IPS-18c (cell line): ENCODE results near the gene CDKN1B.

Experiments
- H3K4me3 ChIP-seq: 2 replicates; pipeline ENCODE4 v1.7.0; 2013; ENCODE audit warnings: low read depth, mild to moderate bottlenecking, low read length, moderate library complexity; ENCODE audit not compliant: insufficient read depth
- H3K9me3 ChIP-seq: one replicate; pipeline ENCODE4 v1.6.1; 2013; ENCODE audit warnings: mild to moderate bottlenecking, low read length, moderate library complexity; ENCODE audit not compliant: control insufficient read depth, insufficient read depth

CDKN1B gene

DNA sequence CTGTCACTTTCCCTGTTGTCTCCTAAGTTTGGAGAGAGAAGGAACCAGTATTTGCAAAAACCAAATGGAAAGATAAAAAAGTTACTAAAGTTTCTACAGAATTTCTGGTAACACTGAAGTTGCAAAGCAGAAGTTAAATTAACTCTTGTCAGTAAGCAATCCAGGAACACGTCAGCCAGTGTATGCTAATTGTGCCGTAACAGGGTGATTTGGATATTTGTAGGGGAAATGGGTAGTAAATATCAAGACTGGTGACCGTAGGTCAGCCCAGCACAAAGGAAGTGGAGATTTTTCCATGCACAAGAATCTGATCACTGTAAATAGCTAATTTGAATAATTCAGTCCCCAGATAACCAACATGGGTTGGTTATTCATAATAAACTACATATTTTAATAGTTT is 2.3 kb downstream of the CDKN1B start:
- H3K4me3 ChIP-seq = no peak overlapping the region

DNA sequence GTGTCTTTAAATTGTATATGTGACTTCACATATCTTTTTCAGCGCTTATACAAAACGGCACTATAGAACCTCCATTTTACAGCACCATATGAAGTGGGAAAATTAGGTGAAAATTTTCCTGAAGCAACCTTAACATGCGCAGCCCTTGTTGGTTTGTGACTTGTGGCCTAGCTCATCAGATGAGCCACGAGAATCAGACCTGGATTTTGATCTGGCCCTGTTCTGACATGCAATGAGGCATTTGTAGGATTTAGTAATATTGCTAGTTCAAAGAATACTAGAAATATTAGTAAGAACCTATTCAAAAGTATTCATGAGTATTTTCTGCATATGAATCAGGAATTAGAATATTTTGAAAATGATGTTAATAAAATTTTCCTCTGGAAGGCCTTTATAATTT is 2.9 kb downstream of the CDKN1B start:
- no peaks in the 10 kb centered on the region for H3K9me3 ChIP-seq
- no peak overlapping the region for H3K4me3 ChIP-seq

More for the DNA sequence above, 2.3 kb downstream of the CDKN1B start:
- no peaks in the 10 kb centered on the region for H3K9me3 ChIP-seq

DNA sequence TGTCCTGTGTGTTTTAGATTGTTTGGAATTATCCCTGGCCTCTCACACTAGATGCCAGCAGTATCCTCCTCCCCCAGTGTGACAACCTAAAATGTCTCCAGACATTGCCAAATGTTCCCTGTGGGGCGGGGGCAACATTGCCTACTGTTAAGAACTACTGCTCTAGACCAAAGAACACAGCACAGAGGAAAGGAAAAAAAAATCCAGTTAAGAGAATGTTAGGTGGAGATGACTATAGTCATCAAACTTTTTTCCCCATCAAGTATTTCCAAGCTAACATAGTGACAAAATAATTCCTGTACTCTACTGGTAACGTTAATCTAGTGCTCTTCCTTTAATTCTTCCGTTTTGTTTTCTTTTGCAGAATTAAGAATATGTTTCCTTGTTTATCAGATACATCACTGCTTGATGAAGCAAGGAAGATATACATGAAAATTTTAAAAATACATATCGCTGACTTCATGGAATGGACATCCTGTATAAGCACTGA is 3.5 kb downstream of the CDKN1B start:
- Histone ChIP-seq H3K4me3 (no peak overlapping the region), H3K9me3 (no peaks in the 10 kb centered on the region)

DNA sequence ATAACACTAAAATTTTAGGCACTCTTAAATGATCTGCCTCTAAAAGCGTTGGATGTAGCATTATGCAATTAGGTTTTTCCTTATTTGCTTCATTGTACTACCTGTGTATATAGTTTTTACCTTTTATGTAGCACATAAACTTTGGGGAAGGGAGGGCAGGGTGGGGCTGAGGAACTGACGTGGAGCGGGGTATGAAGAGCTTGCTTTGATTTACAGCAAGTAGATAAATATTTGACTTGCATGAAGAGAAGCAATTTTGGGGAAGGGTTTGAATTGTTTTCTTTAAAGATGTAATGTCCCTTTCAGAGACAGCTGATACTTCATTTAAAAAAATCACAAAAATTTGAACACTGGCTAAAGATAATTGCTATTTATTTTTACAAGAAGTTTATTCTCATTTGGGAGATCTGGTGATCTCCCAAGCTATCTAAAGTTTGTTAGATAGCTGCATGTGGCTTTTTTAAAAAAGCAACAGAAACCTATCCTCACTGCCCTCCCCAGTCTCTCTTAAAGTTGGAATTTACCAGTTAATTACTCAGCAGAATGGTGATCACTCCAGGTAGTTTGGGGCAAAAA is 4.1 kb downstream of the CDKN1B start:
- Histone ChIP-seq H3K4me3 (no peak overlapping the region), H3K9me3 (no peaks in the 10 kb centered on the region)

DNA sequence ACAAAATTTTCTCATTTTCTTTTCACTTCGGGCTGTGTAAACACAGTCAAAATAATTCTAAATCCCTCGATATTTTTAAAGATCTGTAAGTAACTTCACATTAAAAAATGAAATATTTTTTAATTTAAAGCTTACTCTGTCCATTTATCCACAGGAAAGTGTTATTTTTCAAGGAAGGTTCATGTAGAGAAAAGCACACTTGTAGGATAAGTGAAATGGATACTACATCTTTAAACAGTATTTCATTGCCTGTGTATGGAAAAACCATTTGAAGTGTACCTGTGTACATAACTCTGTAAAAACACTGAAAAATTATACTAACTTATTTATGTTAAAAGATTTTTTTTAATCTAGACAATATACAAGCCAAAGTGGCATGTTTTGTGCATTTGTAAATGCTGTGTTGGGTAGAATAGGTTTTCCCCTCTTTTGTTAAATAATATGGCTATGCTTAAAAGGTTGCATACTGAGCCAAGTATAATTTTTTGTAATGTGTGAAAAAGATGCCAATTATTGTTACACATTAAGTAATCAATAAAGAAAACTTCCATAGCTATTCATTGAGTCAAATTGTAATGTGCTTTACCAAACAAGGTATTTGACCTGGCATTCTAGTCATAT is 4.8 kb downstream of the CDKN1B start:
- no peak overlapping the region for H3K4me3 ChIP-seq
- no peaks in the 10 kb centered on the region for H3K9me3 ChIP-seq

DNA sequence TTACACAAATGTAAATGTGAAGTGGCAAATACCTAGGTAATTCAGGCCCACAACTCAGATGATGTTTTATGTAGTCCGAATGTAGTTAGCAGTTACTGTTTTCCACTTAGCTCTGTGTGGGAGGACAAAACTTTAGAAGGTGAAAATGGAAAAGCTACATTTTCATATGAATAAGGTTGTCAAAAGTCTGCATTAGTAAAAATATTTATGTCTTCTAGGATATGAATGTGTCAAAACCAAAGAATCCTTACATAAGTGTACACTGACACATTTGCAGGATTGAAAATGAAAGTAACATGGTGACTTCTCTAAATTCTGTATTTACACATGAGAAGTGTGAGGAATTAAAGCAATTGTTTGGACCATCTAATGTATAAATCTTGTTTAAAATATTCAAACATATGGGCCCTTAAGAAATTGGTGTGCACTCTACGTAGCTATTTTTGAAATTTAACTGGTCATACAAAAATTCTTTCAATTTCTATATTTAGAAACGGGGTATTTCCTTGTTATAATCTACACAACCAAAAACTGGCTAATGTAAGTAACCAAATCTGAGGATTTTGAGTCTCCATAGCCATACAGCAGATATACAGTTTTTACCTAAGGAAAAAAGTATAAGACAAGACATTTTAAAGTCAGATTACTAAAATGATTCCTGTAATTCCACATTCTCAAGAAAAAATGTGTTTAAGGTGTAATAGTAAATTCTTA is 5.4 kb downstream of the CDKN1B start:
- Histone ChIP-seq H3K9me3 (no peaks in the 10 kb centered on the region), H3K4me3 (no peak overlapping the region)

DNA sequence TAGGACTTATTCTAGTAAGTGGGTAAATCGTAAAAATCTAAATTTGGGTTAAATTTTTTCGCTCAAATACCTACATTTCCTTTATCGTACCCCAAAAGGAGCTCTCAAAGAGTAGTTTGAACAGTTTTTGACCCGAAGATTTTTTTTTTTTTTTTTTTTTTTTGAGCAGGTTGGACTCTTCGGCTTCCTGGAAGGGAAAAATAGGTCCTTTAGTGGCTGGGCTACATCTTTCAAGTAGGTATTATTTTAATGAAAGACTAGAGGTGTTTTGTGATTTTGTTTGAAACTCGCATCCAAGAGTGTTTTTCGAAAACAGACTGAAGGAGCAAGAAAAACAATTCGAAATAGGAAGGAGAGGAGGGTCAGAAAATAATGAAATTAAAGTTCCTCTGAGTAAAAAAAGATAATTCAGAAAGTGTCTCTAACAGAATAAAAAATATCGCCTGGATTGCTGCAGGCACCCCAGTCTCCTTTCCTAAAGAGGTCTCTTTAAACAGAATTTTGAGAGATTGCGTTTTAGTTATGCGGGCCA is 6.0 kb downstream of the CDKN1B start:
- H3K9me3 ChIP-seq = no peaks in the 10 kb centered on the region
- H3K4me3 ChIP-seq = peak overlapping the region; percentile 76

DNA sequence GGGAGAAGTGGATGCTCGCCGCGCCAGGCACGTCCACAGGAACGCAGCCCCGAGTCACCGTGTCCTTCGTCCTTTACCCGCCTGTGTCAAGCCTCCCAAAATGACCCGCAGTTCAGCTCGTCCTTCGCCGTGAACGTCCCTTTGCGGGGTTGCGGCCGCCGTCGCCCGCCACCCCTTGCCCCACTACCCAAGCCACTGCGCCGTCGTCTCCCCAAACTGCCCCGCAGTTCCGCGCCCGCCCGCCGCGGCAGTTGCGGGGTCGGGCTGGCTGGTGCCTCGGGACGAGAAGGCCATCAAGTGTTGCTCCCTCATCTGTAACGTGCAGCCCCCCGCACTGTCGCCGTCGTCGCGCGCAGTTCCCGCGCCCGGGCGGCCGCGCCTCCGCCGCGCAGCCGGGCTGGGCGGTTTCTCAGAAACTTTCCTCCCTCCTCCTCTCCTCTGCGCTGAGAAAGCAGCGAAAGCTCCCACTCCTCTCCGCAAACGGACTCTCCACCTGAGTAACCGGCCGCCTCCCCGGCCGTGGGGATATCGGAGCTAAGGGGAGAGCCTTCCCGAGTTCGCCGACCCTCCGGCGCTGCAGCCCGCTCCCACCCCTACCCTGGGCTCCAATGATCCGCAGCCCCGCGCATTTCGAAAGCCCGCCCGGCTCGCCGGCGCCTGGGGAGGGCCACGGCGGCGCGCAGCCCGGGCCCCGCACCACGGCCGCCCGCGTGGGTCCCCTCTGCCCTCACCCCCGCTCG is 6.7 kb downstream of the CDKN1B start:
- no peaks in the 10 kb centered on the region for H3K9me3 ChIP-seq
- peak overlapping the region; percentile 76 for H3K4me3 ChIP-seq

DNA sequence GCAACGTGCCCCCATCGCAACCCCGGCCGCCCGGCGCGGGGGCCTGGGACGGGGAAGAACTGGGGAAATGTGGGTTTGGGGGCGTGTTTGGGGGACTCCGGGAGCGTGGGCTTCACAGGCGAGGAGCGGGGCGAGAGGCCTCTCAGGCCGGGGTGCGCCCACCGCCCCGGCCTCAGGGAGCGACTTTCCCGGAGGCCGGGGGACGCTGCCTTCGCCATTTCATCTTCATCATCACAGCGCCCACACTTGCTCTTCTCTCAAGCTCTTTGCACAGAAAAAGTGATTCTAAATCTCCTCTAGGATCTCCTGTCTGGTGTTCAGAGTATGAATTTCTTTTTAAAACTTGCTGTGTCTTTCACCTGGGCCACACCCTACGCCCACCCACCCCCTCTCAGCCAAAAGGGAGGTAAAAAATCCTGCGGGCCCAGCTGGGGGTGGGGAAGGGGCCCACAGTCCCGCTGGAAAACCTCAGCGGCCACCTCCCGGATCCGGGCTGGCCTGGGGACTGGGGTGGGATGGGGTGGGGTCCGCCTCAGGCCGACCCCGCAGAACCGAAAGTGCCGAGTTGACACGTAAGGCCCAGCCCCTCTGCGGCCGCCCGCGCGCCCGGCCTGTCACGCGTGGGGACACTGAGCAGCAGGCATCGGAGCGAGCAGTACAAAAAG is 7.4 kb downstream of the CDKN1B start:
- no peaks in the 10 kb centered on the region for H3K9me3 ChIP-seq
- H3K4me3 ChIP-seq = peak overlapping the region; percentile 76

DNA sequence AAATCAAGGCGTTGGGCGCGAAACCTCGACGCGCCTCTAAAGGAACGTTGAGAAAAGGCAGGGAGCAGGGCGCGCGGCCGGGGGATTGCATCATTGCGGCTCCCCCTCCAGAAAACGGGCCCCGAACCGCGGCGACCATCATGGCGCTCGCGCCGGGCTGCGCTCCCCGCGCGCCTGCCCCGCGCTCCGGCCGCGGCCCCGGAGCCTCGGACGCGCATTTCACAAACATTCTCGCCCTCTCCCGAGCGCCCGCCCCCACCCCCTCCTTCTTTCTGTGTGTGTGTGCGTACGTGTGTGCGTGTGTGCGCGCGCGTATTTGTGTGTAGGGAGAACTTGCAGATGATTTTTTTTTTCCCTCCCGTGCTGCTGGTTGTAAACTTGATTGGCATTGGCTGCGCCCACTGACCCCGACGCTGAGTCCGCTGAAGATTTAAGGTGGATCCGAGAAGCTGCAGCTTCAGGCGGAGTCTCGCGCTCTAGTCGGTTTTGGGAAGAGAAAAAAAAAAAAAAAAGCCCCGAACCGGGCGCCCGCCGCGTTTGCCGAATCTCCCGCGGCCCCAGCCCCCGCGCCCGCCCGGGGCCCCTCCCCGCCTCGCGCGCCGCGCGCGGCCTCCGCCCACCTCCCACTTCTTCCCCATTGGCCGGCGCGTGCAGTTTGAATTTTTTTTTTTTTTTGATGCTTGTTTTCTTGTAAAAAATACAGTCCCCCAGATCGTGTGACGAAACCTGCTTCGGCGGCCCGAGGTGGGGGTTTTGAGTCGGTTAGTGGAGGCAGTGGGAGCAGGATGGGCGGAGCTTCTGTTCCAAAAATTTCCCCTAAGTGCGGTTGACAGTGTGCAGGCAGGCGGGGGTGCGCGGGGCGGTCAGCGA is 8.2 kb downstream of the CDKN1B start:
- H3K4me3 ChIP-seq = peak overlapping the region; percentile 76
- no peaks in the 10 kb centered on the region for H3K9me3 ChIP-seq

DNA sequence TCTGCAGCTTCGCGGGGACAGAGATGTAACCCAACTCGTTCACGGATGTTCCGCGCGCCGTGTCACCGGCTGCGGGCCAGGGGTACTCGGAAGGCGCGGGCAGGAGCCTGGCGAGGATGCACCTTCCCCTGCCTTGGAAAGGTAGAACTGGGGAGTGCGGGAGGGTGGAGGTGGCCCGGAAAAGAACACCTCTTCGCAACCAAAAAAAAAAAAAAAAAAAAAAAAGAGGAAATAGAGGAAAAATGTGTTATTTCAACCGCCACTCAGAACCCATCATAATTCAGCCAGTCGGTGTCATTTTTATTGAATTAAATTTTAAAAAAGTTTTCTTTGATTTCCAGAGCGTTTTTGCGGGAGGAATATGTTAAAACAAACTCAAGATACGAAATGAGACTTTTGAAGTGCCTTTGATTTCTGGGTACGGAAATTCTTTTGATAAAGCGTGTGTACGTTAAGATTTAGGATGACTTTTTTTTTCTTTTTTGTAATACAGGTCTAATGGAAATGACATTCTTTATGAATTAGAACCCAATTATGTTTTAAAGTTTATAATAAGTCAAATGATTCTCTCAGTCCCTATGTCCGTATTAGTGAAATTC is 8.9 kb downstream of the CDKN1B start:
- no peaks in the 10 kb centered on the region for H3K9me3 ChIP-seq
- peak overlapping the region; percentile 76 for H3K4me3 ChIP-seq

DNA sequence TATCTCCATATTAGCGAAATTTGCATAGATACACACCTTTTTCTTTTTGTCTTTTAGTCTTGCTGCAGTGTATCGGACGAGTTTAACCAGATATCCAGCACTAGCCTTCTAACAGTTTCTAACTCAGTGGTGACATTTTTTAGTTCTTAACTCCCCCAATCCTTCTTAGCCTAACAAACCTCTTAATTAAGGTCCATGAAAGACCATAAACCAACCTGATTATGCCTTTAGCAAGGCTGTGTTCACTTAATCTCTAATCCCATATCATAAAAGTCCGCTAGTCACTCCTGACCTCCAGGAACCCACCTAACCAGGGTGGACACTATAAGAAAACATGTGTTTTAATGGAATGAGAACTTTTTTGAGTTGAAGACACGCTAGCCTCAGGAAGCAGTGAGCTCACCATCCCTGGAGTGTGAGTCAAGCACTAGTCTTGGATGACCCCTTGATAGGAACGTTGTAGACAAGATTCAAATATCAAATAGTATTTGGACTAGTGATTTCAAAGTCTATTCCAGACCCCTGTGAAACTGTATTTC is 9.5 kb downstream of the CDKN1B start:
- Histone ChIP-seq H3K4me3 (no peak overlapping the region; the same call in 1 of the 2 replicates), H3K9me3 (no peaks in the 10 kb centered on the region)

DNA sequence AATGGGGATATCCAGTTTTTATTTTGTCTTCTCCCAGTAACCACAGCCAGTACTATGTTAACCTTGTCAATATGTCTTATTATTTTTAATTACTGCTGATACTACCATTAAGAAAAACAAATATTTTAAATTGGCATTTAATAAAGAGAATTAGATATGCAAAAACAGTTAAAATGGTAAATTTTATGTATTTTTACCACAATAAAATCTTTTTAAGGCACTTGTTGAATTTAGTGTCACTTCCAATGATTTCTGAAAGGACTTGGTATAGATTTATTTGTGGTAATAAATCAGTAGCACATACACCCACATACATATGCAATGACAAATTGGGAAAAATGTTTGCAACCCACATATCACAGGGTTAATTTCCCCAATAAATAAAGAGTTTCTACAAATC is 14.0 kb downstream of the CDKN1B start:
- no peaks in the 10 kb centered on the region for H3K9me3 ChIP-seq
- no peak overlapping the region for H3K4me3 ChIP-seq

DNA sequence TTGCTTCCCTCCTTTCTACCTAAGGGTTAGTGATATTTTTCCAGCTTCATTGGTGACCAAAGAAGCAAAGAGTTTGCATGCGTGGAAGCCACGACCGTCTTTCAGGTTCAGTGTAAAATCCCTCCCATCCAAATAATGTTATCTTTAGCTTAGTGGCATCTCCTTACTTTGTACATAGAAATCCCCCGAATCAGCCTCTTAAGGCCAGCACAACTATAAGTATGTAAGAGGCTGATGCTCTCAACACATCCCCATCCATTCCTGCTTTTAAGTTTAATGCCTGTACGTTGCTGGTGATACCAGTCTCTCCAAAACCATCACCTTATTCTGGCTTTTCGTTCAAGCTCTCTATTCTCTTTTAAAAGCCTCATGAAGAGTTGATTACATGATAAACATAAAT is 14.6 kb downstream of the CDKN1B start:
- H3K9me3 ChIP-seq = no peaks in the 10 kb centered on the region

DNA sequence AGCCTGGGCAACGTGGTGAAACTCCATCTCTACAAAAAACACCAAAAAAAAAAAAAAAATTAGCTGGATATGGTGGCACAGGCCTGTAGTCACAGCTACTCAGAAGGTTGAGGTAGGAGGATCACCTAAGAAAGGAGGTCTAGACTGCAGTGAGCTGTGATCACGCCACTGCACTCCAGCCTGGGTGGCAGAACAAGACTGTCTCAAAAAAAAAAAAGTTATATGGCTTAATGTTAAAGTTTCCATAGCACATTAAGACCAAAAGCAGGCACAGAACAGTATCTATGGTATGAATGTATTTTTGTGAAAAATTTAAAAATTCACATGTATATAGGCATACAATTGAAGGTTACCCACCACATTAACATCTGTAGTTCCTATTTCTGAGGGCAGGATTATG is 15.9 kb downstream of the CDKN1B start:
- H3K4me3 ChIP-seq = no peak overlapping the region
- no peaks in the 10 kb centered on the region for H3K9me3 ChIP-seq

More for the DNA sequence above, 14.6 kb downstream of the CDKN1B start:
- no peak overlapping the region for H3K4me3 ChIP-seq

DNA sequence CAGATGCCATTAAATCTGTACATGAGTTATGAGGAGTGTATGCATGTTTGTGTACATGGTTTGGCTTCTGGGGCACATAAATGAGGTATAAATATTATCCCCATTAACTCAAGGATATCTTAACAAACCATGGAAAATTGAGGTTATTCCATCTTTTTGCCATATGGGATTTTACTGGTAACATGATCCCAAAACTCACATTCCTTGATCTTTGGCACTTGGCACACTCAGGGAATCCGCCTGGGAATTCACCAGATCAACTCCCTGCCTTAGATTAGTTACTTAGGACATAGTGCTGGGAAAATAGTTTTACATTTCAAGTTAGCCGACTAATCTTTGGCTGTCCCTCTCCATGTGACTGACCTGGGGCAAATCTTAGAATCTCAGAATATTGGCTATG is 16.9 kb downstream of the CDKN1B start:
- Histone ChIP-seq H3K9me3 (no peaks in the 10 kb centered on the region), H3K4me3 (no peak overlapping the region)
